Karpas-422 (cell line): ENCODE data around the gene DOCK2. TPM values are rescaled to one million over a fixed set of nuclear protein-coding genes. Genes with fewer than 3 reads are reported as not detected.
A peak's percentile ranks its signal among the peaks of the same experiment; 100 is the strongest.

Experiments used
- DNase-seq: peaks from one replicate; pipeline ENCODE4 v3.0.0-alpha.2; 2015
- H2AFZ ChIP-seq: fragments of 200-600 bp; sonication (generic); 2 replicates; pipeline ENCODE4 v1.6.1; 2014; ENCODE audit warnings: antibody characterized with exemption, low read length, mixed read lengths
- H3K27ac ChIP-seq: fragments of 200-600 bp; sonication (generic); 2 replicates; pipeline ENCODE4 v1.5.1; 2014; ENCODE audit warnings: mild to moderate bottlenecking, low read length, moderate library complexity
- H3K27me3 ChIP-seq: fragments of 200-600 bp; sonication (generic); 2 replicates; pipeline ENCODE4 v1.6.1; 2014; ENCODE audit warnings: low read length, mixed read lengths
- H3K36me3 ChIP-seq: fragments of 200-600 bp; sonication (generic); 2 replicates; pipeline ENCODE4 v1.6.1; 2014; ENCODE audit warnings: low read length, mixed read lengths; ENCODE audit not compliant: insufficient read depth
- H3K4me1 ChIP-seq: fragments of 200-600 bp; sonication (generic); 2 replicates; pipeline ENCODE4 v1.6.1; 2014; ENCODE audit warnings: mild to moderate bottlenecking, low read length, mixed read lengths
- H3K4me2 ChIP-seq: fragments of 200-600 bp; sonication (generic); 2 replicates; pipeline ENCODE4 v1.6.1; 2014; ENCODE audit warnings: low read length, low read depth, mild to moderate bottlenecking; ENCODE audit not compliant: poor library complexity, severe bottlenecking
- H3K4me3 ChIP-seq: fragments of 200-600 bp; sonication (generic); 2 replicates; pipeline ENCODE4 v1.5.1; 2014; ENCODE audit warnings: mild to moderate bottlenecking, antibody characterized with exemption, low read length, mixed read lengths
- H3K79me2 ChIP-seq: fragments of 200-600 bp; sonication (generic); 2 replicates; pipeline ENCODE4 v1.6.1; 2014; ENCODE audit warnings: mild to moderate bottlenecking, low read length, mixed read lengths
- H3K9ac ChIP-seq: fragments of 200-600 bp; sonication (generic); 2 replicates; pipeline ENCODE4 v1.6.0; 2014; ENCODE audit warnings: low read length
- H3K9me2 ChIP-seq: fragments of 200-600 bp; sonication (generic), shearing (Covaris generic); replicated peaks from 2 replicates; pipeline ENCODE4 v1.6.0; 2014; ENCODE audit warnings: mild to moderate bottlenecking, low read length, moderate library complexity; ENCODE audit not compliant: insufficient read depth
- H3K9me3 ChIP-seq: fragments of 300-700, 200-600 bp; sonication (generic); 2 replicates; pipeline ENCODE4 v1.6.1; 2014; ENCODE audit warnings: low read length, mixed read lengths
- H4K20me1 ChIP-seq: fragments of 200-600 bp; sonication (generic); 2 replicates; pipeline ENCODE4 v1.6.1; 2014; ENCODE audit warnings: mild to moderate bottlenecking, antibody characterized with exemption, low read length, low read depth; ENCODE audit not compliant: insufficient read depth
- total RNA-seq: library from RNA; depleted of rRNA; stranded (reverse); fragments of >200 nt; shearing (Covaris generic); gene quantifications from 2 replicates; pipeline ENCODE4 v1.2.3, GENCODE V29; 2014; ENCODE audit warnings: low replicate concordance

Gene DOCK2
- total RNA-seq, 1 experiment from 2014 or later: 255 TPM

DNA sequence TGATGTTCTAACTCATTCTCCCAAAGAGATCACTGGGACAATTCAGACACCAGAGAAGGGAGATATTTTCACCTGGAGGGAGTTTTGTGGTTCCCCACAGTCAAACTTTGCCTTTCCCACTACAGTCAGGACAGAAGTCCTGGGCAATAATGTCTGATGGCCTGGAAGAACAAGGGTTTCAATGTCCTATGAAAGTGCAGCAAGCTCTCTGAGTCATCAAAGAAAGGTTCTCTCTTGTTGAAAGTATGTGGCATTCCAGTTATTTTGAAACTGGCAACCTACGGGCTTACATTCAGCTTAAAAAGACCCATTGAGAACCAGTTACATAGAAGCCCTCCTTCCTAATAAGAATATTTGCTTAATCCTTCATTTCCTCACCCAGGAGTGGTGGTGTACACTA, 239.3 kb downstream of the DOCK2 start:
- no peaks in the 10 kb centered on the region for H4K20me1 ChIP-seq
- H3K36me3 ChIP-seq: no peaks in the 10 kb centered on the region
- no peak overlapping the region for H3K4me2 ChIP-seq

DNA sequence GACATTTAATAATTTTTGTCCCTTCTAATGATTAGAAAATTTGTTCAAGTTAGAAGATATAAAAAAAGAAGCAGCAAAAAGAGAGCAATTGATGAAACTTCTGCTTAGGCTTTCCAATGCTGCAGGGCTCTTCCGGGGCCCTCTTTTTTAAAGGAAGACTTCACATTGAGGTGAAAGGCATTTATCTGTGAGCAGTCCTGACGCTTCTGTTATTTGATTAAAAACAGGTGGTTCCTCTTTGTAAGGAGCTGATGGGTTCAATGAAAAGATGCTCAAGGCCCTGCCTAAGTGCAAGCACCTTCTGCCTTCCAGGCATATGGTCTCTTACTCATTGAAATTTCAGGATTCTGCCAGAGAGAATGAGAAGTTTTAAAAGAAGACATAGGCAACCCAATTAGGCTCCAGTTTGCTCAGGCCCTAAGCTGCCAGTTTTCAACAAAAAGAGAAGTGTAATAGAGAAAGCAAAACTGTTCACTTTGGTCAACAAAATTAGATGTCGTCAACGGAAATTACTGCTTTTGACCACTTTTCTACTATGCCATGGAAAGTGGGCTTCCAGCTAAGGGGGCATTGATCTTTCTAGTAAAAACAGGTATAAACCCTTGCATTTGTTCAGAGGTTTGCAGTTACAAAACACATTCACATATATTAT, 243.1 kb downstream of the DOCK2 start:
- Histone ChIP-seq H3K27me3 (no peaks in the 10 kb centered on the region), H3K4me2 (no peak overlapping the region), H3K9ac (no peak overlapping the region), H3K4me3 (no peak overlapping the region), H3K36me3 (no peaks in the 10 kb centered on the region), H3K4me1 (peaks cover 19% of the 10 kb centered on the region), H3K9me3 (no peaks in the 10 kb centered on the region), H3K27ac (0 out of 2 replicates have a peak overlapping the region, but pooled peaks have one; percentile 11), H3K79me2 (peaks cover 54% of the 10 kb centered on the region), H3K9me2 (no peaks in the 10 kb centered on the region; the same call in 1 of the 2 replicates), H2AFZ (no peak overlapping the region), H4K20me1 (no peaks in the 10 kb centered on the region)
- DNase-seq: no peak

More for the DNA sequence above, 239.3 kb downstream of the DOCK2 start:
- Histone ChIP-seq H3K4me1 (peaks cover 16% of the 10 kb centered on the region), H2AFZ (no peak overlapping the region), H3K27me3 (no peaks in the 10 kb centered on the region), H3K4me3 (no peak overlapping the region), H3K27ac (0 out of 2 replicates have a peak overlapping the region, but pooled peaks have one; percentile 11), H3K79me2 (peaks cover 43% of the 10 kb centered on the region), H3K9me3 (no peaks in the 10 kb centered on the region), H3K9ac (no peak overlapping the region), H3K9me2 (no peaks in the 10 kb centered on the region; the same call in 1 of the 2 replicates)
- DNase-seq: no peak

DNA sequence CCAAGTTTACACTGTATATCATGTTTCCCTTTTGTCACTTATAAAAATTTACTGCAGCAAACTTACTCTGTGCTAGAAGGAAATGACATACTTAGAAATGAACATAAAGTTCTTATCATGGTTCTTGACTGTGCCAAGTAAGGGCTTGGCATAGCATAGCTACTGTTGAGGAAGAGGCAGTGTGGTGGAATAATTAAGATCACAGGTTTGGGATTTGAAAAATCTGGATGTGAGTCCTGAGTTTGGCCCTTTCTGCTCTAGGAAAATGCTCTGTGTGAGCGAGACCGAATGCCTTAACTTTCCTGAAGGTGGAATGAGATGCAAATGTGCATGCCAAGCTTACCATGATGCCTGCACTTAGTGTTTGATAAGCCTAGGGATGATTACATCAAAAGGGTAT, 243.7 kb downstream of the DOCK2 start:
- no peak overlapping the region for H3K27ac ChIP-seq

DNA sequence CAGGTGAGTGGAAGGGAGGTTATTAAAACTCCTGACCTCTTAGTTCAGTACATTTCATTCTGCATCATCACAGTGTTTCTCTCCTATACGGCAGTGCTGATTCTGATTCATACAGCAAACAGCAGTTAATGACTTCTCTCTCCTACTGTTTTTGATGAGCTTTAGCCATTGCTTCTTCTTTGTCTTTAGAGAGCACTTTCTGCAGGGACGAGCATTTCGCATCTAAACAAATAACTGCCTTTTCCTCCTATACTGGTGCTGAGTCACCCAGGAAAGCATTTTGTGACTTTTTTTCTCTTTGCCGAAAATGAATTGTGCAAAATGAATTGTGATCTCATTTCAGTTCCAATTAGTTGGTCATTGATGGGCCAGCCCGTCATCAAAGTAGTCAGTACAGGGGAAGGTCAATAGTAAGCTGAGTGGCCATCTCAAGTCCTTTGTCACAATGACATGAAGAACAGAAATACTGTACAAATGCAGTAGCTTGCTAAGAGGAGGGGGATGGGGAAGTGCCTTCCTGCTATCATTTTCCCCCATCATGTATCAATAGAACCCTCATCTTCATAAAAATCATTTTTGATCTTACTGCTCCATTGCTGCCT, 244.7 kb downstream of the DOCK2 start:
- no peak for DNase-seq
- H3K79me2 ChIP-seq: peaks cover 54% of the 10 kb centered on the region
- peaks cover 29% of the 10 kb centered on the region for H3K4me1 ChIP-seq
- H4K20me1 ChIP-seq: no peaks in the 10 kb centered on the region
- no peaks in the 10 kb centered on the region; the same call in 1 of the 2 replicates for H3K9me2 ChIP-seq
- no peaks in the 10 kb centered on the region for H3K9me3 ChIP-seq
- no peak overlapping the region for H3K4me2 ChIP-seq
- H3K4me3 ChIP-seq: no peak overlapping the region
- peaks cover 4% of the 10 kb centered on the region; the same call in 1 of the 2 replicates for H3K36me3 ChIP-seq
- no peaks in the 10 kb centered on the region for H3K27me3 ChIP-seq
- H3K9ac ChIP-seq: no peak overlapping the region
- no peak overlapping the region for H3K27ac ChIP-seq
- no peak overlapping the region for H2AFZ ChIP-seq

More for the DNA sequence above, 243.7 kb downstream of the DOCK2 start:
- no peaks in the 10 kb centered on the region for H4K20me1 ChIP-seq
- no peak overlapping the region for H3K9ac ChIP-seq
- no peak for DNase-seq
- H2AFZ ChIP-seq: no peak overlapping the region
- H3K27me3 ChIP-seq: no peaks in the 10 kb centered on the region
- H3K9me2 ChIP-seq: no peaks in the 10 kb centered on the region; the same call in 1 of the 2 replicates
- peaks cover 26% of the 10 kb centered on the region for H3K4me1 ChIP-seq
- H3K36me3 ChIP-seq: no peaks in the 10 kb centered on the region
- H3K4me3 ChIP-seq: no peak overlapping the region
- peaks cover 51% of the 10 kb centered on the region for H3K79me2 ChIP-seq
- no peaks in the 10 kb centered on the region for H3K9me3 ChIP-seq
- H3K4me2 ChIP-seq: no peak overlapping the region

DNA sequence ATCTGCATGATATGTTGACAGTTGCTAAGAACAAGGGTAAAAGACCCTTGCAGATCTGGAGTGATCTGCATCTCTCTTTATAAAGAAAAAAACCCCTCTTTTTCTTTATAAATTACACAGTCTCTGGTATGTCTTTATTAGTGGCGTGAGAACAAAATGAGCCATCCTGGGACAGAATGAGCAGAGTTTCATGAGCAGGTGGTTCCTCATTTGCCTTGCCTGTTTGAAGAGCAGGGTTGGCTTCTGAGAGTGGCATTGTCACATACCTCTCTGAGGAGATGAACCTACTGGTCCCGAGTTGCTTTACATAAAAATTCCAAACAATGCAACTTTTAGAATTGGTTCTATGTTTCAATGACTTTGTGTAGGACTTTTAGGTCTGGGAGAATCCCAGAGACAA, 249.0 kb downstream of the DOCK2 start:
- no peak for DNase-seq
- Histone ChIP-seq H3K27ac (0 out of 2 replicates have a peak overlapping the region, but pooled peaks have one; percentile 5), H3K79me2 (peaks cover 59% of the 10 kb centered on the region), H3K9me2 (no peaks in the 10 kb centered on the region), H3K4me2 (no peak overlapping the region), H3K9me3 (no peaks in the 10 kb centered on the region), H3K4me1 (peaks cover 16% of the 10 kb centered on the region), H4K20me1 (no peaks in the 10 kb centered on the region), H3K27me3 (no peaks in the 10 kb centered on the region), H3K9ac (no peak overlapping the region), H3K36me3 (peaks cover 6% of the 10 kb centered on the region; the same call in 1 of the 2 replicates), H2AFZ (no peak overlapping the region), H3K4me3 (no peak overlapping the region)

DNA sequence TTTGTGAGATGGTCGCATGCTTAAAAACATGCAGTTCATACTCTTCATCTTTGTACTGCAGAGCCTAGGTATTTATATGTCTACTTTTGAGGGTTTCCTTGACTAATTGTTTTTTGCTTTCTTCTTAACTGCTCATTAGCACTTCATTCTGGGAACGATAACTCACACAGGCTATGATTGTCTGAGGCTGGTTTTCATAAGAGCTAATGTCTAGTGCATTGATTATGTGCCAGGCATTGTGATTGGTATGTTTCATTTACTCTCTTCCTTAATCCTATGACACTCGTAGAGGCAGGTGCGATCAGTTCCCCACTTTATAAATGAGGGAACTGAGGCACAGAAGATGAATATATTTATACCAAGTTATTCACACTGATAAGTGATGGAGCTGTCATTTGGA, 249.6 kb downstream of the DOCK2 start:
- H3K27me3 ChIP-seq: no peaks in the 10 kb centered on the region
- peaks cover 6% of the 10 kb centered on the region; the same call in 1 of the 2 replicates for H3K36me3 ChIP-seq
- H3K9me2 ChIP-seq: no peaks in the 10 kb centered on the region
- peaks cover 56% of the 10 kb centered on the region for H3K79me2 ChIP-seq
- H3K27ac ChIP-seq: no peak overlapping the region
- H4K20me1 ChIP-seq: no peaks in the 10 kb centered on the region
- no peak for DNase-seq
- H3K4me3 ChIP-seq: no peak overlapping the region
- H2AFZ ChIP-seq: no peak overlapping the region
- peaks cover 16% of the 10 kb centered on the region for H3K4me1 ChIP-seq
- no peak overlapping the region for H3K9ac ChIP-seq
- H3K9me3 ChIP-seq: no peaks in the 10 kb centered on the region
- no peak overlapping the region for H3K4me2 ChIP-seq

DNA sequence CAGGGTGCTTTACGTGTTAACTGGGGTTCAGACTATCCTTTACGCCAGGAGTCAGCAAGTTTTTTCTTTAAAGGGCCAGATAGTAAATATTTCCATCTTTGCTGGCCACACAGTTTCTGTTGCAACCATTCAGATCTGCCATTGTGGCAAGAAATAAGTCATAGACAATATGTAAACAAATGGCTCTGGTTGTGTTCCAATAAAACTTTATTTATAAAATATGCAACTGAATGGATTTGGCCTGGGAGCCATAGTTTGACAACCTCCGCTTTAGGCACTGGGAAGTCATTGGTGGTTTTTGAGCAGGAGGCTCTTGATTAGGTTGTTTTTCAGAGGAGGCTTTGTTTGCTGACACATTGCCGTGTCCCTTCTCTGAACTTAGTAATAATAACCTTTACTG, 252.5 kb downstream of the DOCK2 start:
- Histone ChIP-seq H3K27ac (no peak overlapping the region), H3K4me1 (peaks cover 32% of the 10 kb centered on the region), H3K79me2 (peaks cover 49% of the 10 kb centered on the region), H2AFZ (no peak overlapping the region), H3K9ac (no peak overlapping the region), H3K4me3 (no peak overlapping the region), H3K4me2 (no peak overlapping the region), H3K9me2 (no peaks in the 10 kb centered on the region), H3K9me3 (no peaks in the 10 kb centered on the region), H3K27me3 (no peaks in the 10 kb centered on the region), H3K36me3 (peaks cover 6% of the 10 kb centered on the region; the same call in 1 of the 2 replicates), H4K20me1 (no peaks in the 10 kb centered on the region)
- DNase-seq: no peak

DNA sequence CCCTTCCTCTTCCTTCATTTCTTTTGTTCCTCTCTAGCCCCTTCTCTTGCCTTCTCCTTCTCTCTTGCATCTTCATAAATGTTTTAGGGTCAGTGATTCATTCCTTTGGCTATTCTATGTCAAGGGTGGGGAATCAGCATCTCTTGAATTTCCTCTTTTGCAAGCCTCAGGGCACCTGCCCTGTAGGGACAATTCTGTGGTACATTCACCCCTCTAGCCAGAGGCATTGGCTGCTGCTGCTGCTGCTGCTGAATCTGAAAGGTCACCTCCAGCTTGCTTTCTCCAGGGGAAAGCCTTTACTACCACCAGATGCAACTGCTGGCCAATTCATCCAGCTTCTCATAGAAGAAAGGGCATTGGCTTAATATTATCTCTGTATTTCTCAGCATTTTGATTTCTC, 255.9 kb downstream of the DOCK2 start:
- Histone ChIP-seq H4K20me1 (no peaks in the 10 kb centered on the region), H3K9me2 (no peaks in the 10 kb centered on the region), H2AFZ (no peak overlapping the region), H3K9me3 (no peaks in the 10 kb centered on the region), H3K27me3 (no peaks in the 10 kb centered on the region), H3K36me3 (no peaks in the 10 kb centered on the region), H3K27ac (0 out of 2 replicates have a peak overlapping the region, but pooled peaks have one; percentile 6), H3K4me3 (no peak overlapping the region), H3K4me2 (no peak overlapping the region), H3K4me1 (peaks cover 16% of the 10 kb centered on the region), H3K9ac (no peak overlapping the region), H3K79me2 (peaks cover 32% of the 10 kb centered on the region)
- DNase-seq: no peak
